HG03558 (cell line): ENCODE data around the gene TAF1D.

Experiments used
- ATAC-seq: cut with Tn5 transposase; IDR thresholded peaks from one replicate; pipeline ENCODE4 v1.9.1; 2021; ENCODE audit warnings: moderate number of reproducible peaks; ENCODE audit not compliant: unreplicated experiment; ENCODE audit errors: extremely low read depth

TAF1D gene

DNA sequence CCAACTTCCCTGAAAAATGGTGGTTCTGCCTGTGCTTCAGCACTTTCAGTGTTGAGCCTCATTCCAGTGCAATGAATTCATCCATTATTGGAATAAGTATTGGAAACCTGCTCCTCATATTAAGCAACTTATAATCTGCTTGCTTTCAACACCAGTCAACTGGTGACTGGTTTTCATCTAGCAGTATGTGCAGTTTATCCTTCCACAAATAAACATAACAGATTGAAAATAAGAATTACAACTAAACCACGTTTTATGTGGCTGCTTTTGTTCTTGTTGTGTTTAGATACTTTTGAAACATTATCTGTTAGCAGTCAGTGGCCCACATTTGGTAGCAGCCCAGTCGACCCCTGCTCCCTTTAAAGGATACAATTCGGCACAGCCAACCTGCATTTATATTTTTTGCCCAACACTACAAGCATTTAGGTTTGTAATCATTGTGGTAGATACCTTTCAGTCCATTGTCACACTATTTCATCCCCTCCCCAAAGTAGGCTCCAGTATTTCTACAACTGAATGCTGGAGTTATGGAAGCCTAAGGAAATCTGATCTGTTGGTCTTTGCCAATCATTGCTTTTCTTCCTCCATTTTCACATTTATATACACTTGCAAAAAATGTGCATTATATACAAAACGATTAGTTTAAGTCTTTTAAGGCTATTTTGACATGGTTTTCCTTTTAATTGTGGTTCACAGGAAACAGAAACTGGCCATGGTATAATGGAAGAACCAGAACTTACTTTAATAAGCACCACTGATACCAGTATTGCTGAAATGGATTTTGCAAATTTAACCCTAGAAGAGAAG lies 13.1 kb downstream of the TAF1D start:
- ATAC-seq = no peak

DNA sequence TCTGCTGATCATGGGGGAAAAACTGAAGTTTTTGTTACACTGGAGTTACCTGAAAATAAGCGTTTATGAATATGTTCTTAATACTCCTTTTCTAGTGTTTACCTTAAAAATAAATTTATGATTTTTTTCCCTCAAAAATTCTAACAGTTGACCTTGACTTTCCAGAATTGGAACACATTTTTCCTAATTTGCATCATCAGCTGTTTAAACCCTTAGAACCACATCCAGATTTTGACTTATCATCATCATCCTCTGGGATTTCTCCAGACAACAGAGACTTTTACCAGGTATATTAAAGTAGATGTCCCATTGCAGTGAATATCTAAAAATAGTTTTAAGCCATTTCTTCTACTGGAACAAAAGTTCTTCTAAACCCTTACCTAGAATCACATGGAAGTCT lies 17.2 kb downstream of the TAF1D start:
- ATAC-seq = no peak

DNA sequence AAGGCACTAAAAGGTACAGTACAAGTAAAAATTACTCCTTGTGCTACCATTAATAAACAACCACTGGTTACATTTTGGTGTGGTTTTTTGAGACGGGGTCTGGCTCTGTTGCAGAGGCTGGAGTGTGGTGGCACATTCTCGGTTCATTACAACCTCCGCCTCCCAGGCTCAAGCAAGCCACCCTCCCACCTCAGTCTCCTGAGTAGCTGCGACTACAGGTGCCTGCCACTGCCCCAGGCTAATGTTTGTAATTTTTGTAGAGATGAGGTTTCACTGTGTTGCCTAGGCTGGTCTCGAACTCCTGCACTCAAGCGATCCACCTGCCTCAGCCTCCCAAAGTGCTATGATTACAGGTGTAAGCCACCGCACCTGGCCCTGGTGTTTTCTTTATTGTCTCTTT lies 20.8 kb downstream of the TAF1D start:
- ATAC-seq = no peak

DNA sequence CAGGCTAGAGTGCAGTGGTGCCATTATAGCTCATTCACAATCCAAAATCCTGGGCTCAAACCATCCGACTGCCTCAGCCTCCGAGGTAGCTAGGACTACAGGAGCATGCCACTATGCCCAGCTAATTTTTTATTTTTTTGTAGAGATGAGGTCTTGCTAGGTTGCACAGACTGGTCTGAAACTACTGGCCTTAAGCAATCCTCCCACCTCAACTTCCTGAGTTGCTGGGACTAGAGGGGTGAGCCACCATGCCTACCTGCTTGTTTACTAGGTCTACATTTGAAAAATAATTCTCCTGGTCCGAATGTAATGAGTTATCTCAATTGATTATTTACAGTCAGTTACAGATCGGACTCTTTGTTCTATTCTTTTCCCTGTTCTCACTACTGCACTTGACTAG lies 22.0 kb downstream of the TAF1D start:
- ATAC-seq = no peak

DNA sequence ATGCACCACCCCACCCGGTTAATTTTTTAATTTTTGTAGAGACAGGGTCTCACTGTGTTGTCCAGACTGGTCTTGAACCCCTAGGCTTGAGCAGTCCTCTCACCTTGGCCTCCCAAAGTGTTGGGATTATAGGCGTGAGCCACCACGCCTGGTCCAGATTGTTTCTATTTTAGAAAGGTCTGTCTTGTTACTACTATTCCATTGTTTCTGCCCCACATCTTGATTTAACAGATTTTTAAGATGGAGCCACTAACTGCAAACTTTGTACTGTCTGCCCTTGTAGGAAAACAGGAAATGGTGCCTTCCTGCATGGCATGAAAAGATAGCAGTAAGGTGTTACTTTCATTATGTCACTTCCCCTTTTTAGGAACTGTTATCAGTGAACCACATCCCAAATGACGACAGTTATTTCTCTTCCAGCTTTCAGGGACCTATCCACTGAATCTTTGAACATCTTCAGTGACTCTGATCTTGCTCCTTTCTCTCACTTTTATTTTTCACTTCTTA lies 23.2 kb downstream of the TAF1D start:
- ATAC-seq = peak; percentile 86

DNA sequence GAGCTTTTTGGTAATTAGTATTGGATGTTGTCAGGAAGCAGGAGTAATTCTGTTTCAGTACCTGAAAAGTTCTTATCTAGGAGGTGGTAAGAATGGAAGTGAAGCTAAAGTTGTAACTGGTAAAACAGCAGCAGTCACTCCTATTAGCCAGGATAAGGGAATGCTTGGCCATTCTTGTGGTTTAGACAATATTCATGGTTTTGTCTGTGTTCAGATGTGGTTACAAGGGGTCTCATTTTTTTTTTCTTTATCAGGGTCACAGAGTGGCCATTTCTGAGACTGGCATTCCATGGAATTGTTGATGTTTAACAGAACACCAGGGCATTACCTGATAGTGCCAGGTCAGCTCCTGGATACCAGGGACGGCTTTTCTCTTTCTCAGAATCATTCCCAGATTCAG lies 23.8 kb downstream of the TAF1D start:
- ATAC-seq = no peak

DNA sequence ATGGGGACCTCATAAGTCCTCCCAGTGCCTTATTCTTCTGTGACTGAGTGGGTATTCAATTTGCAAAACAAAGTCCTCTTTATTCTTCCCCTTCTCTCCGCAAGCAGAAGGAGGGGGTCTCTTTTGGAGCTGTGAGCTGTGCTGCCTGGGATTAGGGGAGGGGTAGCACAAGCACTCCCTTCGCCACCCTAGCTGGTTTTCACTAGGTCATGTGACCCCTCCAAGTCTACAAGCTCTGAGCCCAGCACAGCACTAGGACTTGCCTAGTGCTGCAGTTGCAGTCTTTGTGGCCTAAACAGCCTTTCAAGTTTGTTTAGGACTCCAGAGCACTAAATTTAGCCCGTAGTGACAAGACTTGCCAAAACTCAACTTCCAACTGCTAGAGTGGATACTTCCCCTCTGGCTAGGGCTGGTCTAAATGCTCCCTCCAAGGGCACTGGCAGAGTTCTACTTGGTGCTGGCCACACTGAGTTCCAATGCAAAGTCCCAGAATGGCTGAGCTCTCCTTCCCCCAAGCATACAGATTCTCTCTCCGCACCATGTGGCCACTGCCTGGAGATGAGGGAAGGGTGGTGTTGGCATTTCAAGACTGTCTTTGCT lies 25.4 kb downstream of the TAF1D start:
- ATAC-seq = no peak

DNA sequence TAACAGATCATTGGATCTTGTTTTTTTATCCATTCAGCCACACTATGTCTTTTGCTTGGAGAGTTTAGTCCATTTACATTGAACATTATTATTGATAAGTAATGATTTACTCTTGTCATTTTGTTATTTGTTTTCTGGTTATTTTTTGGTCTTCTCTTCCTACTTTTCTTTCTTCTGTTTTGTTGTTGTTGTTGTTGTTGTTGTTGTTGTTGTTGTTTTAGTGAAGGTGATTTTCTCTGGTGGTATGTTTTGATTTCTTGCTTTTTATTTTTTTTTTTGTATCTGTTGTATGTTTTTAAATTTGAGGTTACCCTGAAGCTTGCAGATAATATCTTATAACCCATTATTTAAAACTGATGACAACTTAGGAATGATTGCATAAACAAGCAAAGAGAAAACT lies 28.6 kb downstream of the TAF1D start:
- no peak for ATAC-seq

DNA sequence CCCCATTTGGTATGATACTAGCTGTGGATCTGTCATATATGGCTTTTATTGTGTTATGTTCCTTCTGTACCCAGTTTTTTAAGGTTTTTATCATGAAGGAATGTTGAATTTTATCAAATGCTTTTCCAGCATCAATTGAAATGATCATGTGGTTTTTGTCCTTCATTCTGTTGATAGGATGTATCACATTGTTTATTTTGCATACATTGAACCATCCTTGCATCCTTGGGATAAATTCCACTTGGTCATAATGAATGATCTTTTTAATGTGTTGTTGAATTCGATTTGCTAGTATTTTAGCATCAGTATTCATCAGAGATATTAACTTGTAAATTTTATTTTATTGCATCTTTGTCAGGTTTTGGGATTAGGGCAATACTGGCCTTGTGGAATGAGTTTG lies 31.1 kb downstream of the TAF1D start:
- no peak for ATAC-seq

DNA sequence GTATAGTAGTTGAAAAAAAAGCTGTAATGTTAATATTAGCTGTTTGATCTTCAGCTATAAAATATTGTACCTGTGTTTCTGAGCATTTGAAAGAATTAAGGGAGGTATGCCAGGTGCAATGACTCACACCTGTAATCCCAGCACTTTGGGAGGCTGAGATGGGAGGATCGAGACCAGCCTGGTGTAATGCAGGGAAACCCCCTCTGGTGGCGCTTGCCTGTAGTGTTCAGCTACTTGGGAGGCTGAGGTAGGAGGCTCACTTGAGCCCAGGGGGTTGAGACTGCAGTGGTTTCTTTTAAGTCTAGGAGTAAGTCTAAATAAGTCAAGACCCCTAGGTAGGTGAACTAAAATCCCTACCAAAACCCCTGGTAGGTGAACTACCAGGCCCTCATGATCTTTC lies 37.1 kb downstream of the TAF1D start:
- ATAC-seq = no peak

DNA sequence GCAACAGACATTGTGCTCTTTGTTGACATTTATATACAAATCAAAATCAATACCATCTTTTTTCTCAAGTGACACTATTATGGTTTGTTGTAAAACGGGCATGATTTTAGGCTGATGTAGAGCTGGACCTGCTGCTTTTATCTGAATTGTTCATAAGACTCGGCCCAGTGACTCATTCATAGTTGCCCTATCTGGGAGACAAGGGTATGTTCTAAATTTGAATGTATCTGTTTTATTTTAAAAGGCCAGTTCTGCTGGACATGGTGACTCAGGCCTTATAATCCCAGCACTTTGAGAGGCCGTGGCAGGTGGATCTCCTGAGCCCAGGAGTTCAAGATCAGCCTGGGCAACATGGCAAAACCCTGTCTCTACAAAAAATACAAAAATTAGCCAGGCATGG lies 40.5 kb downstream of the TAF1D start:
- ATAC-seq = no peak

DNA sequence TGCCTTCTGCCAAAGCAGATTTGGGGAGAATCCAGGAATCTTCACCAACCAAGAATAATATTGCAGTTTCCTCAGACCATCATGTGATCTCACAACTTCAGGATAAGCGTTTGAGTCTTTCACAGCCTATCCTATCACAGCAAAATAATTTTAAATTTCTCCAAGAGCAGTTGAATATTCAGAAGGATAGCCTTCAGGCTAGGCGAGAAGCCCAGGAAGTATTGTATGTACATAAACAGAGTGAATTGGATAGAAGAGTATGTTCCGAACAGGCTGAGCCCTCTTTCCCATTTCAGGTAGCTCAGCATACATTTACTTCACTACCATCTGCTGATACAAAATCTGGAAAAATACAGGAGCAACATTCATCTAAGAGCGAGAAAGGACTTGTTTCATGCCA lies 43.7 kb downstream of the TAF1D start:
- no peak for ATAC-seq

DNA sequence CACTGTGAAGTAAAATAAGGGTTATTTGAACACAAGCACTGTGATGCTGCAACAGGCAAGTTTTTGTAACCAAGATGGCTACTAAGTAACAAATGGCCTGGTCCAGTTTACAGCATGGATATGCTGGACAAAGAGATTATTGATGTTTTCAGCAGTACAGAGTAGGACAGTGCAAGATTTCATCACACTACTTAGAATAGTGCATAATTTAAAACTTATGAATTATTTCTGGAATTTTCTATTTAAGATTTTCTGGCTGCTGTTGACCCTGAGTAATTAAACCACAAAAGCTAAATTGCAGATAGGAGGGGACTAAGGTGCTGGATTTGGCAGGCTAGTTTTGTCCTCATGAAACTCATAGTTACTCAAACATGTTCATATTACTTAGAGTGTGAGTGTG lies 46.7 kb downstream of the TAF1D start:
- no peak for ATAC-seq

DNA sequence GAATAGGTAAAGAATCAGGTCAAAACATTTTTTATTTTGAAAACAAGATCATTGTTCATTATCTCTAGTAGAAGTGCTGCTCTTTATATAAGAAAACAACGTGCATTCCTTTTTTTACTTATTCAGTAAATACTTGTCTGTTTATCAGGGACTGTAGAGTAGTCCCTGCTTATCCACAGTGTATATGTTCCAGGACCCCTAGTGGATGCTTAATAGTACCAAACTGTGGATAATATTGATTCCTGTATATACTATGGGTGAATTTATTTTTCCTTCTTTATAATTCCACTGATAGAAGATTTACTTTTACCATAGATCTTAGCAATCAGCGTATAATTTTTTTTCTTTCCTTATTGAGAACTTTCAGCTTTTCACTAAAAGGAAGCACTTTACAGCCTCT lies 47.2 kb downstream of the TAF1D start:
- ATAC-seq = no peak

DNA sequence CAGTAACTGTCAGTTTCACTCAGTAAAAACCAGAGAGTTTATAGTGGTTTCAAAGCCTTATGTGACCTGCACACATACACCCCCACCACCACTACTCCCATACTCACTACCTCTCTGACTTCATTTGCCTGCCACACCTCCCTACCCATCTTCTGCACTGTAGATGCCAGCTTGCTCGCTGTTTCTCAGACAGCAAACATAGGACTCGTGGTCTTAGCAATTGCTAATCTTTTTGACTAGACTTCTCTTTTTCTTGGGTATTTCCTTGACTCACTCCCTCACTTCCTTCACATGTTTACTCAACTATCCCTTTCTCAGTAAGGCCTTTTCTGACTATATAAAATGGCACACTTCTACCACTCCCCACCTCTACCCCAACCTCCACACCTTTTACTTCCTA lies 52.1 kb downstream of the TAF1D start:
- ATAC-seq = no peak

DNA sequence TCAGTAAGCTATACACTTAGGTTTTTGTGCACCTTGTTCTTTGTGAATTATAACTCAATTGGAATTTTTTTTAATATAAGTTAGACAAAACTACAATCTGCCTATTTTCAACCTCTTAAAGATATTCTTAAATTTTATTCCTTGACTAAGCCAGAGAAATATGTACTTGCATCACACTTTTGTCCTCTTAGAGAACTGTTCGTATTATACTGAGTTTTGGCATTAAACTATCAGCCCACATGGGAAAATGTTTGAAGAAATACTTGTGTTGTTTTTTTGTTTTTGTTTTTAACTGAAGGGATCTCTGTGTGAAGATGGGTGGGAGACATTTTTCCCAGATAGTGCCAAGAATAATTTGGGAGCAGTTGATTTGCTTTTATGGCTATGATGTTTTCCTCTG lies 54.5 kb downstream of the TAF1D start:
- no peak for ATAC-seq

DNA sequence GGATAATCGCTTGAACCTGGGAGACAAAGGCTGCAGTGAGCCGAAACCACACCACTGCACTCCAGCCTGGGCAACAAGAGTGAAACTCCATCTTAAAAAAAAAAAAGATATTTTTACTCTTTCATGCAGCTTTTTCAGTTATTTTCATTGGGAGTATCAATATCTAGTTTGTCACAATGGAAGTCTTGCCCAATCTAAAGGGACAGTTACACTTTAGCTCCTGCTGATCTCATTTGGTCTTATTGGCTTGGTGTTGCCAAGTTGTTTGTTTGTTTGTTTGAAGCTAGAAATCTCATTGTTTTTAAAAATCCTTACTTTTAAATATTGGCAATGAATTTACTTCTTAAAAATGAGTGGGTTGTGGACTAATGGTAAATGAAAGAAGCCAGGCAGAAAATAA lies 55.1 kb downstream of the TAF1D start:
- ATAC-seq = no peak
